Stimulated activated CD8-positive, alpha-beta memory T cell treated with anti-CD3 and anti-CD28 coated beads, Interleukin-7, amount 100 ng/mL, for 4 hours (primary cell): ENCODE results near the gene PCDHB3.
"Not testable (repeated sequence)": the region's sequence is repeated elsewhere in the genome, so short reads cannot be mapped to it uniquely, and the experiment has no call there.

ENCODE experiments used
- DNase-seq, 2 donors: peaks; one replicate each; pipeline ENCODE4 v3.0.0-alpha.2; 2020; ENCODE audit warnings: low read depth in 2 of 2

Gene PCDHB3

GRCh38 chr5:141100243-141100805, at the start of gene PCDHB3:
PCDHB3 (plus strand) TSS chr5:141100473; CDS start chr5:141100650, 177 bp downstream.
- DNase-seq, result no peak

GRCh38 chr5:141050622-141051520, 49.4 kb upstream of the PCDHB3 start, which contains the start of gene PCDHB1:
PCDHB1 (plus strand) TSS chr5:141051374; CDS start chr5:141051471, 97 bp downstream.
- DNase-seq, result no peak

GRCh38 chr5:141051521-141051866, 48.8 kb upstream of the PCDHB3 start:
- no peak for DNase-seq

GRCh38 chr5:141077826-141078225, 22.4 kb upstream of the PCDHB3 start:
- DNase-seq, result no peak

GRCh38 chr5:141082228-141082627, 18.0 kb upstream of the PCDHB3 start:
- DNase-seq, result no peak

GRCh38 chr5:141084487-141084989, 15.7 kb upstream of the PCDHB3 start:
- DNase-seq, result no peak

- no peak for DNase-seq
These were observed 5.6 kb upstream of the PCDHB3 start, which contains the start of gene PCDHB2 for GRCh38 chr5:141094481-141095262. PCDHB2 (plus strand) TSS chr5:141094615; CDS start chr5:141094791, 176 bp downstream.

- DNase-seq, result no peak
These were observed 5.0 kb upstream of the PCDHB3 start for GRCh38 chr5:141095263-141095641.

GRCh38 chr5:141096181-141096580, 4.1 kb upstream of the PCDHB3 start:
- DNase-seq, result not testable (repeated sequence)

- DNase-seq, result not testable (repeated sequence)
These were observed 3.7 kb upstream of the PCDHB3 start for GRCh38 chr5:141096586-141096985.

GRCh38 chr5:141101059-141101458, 786 bp downstream of the PCDHB3 start:
- no peak for DNase-seq

- not testable (repeated sequence) for DNase-seq
These were observed 1.8 kb downstream of the PCDHB3 start for GRCh38 chr5:141102070-141102469.

GRCh38 chr5:141102471-141102870, 2.2 kb downstream of the PCDHB3 start:
- not testable (repeated sequence) for DNase-seq

- no peak for DNase-seq
These were observed 5.1 kb downstream of the PCDHB3 start for GRCh38 chr5:141105350-141105749.

- no peak for DNase-seq
These were observed 19.0 kb downstream of the PCDHB3 start for GRCh38 chr5:141119250-141119649.

GRCh38 chr5:141121563-141121962, 21.3 kb downstream of the PCDHB3 start, which contains the start of gene PCDHB4:
PCDHB4 (plus strand) TSS chr5:141121818; CDS start chr5:141121999, 181 bp downstream.
- DNase-seq, result no peak

- no peak for DNase-seq
These were observed 21.7 kb downstream of the PCDHB3 start for GRCh38 chr5:141121985-141122384.

GRCh38 chr5:141123396-141124135, 23.3 kb downstream of the PCDHB3 start:
- not testable (repeated sequence) for DNase-seq

- DNase-seq, result no peak
These were observed 27.0 kb downstream of the PCDHB3 start for GRCh38 chr5:141127305-141127704.

- no peak for DNase-seq
These were observed 34.9 kb downstream of the PCDHB3 start, which contains the start of gene PCDHB5 for GRCh38 chr5:141135030-141135717. PCDHB5 (plus strand) TSS chr5:141135206; CDS start chr5:141135435, 229 bp downstream.
